ENCODE measurements around the gene SPANXB1. TPM values are rescaled to one million over a fixed set of nuclear protein-coding genes. Genes with fewer than 3 reads are reported as not detected.
"Not testable (repeated sequence)": the region's sequence is repeated elsewhere in the genome, so short reads cannot be mapped to it uniquely, and the experiment has no call there.

Gene SPANXB1, protein sequence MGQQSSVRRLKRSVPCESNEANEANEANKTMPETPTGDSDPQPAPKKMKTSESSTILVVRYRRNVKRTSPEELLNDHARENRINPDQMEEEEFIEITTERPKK
- polyA plus RNA-seq (ENCODE audit: insufficient read length in 4 of 4): not detected

DNA sequence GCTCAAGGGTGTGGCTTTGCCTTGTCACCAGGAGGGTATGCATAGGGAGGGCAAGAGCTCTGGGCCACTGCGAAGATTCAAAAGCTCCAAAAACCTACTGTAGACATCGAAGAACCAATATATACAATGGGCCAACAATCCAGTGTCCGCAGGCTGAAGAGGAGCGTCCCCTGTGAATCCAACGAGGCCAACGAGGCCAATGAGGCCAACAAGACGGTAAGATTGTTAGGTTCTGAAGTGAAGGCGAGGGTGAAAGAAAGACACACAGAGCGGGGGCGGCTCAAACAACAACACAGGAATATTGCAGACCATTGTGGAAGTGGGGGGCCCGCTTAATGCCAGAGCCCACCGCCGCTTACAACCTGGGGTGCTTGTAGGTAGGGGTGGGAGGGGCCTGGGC, at the start of gene SPANXB1:
Gene SPANXB1 (plus strand): TSS at position 27 of the 400 bp plus-strand sequence. CDS start 100 bp downstream, at position 127.
- not testable (repeated sequence) for DNase-seq (ENCODE audit: low read depth in 4 of 4, low spot score in 3 of 4)

DNA sequence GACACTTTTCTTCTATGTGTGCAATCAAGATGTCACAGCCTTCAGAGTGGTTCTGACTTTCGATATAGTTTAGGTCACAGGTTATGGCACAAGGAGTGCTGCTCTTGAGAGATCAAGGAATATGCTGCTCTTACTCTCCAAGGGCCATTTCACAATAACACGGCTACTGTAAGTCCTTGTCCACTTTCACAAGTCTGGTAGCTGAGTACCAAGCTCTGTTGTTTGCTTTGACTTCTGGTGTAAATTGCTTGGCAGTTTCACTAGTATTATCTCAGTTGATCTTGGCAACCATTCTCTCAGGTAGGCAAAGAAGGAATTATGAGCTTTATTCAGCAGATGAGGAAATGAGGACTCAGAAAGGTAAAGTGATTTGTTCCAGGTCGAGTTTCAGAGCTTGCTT, 35.4 kb upstream of the SPANXB1 start:
- DNase-seq (ENCODE audit: low read depth in 4 of 4, low spot score in 3 of 4): no peak

DNA sequence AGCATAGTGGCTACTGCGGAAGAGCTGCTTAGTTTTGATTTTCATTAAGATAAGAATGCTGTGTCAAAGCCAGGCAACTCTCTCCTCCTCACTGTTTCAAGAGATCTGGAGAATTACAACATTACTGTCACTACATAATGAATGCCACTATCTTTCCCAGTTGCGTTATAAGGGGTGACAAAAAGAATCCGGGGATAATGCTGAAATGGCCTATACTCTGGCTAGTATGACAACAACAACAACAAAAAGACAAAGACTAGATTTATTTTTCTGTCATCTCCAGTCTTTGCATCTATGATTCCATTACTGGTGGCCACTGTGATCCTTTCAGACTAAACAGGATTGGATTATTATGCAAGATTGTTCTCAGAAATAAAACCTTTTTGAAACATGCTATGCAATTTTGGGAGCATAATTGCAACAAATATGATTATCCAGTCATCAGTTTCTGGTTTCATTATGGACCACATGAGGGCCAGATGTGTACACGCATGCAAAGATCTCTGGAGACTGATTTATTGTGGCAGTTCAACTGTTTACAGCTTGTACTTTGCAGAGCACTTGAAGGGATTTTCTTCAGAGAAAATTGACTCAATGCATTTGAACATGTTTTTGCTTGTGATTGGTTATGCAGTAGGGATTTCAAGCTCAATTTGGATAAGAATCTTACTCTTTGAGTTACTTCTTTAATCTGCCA, 31.1 kb upstream of the SPANXB1 start:
- DNase-seq (ENCODE audit: low read depth in 4 of 4, low spot score in 3 of 4): no peak

DNA sequence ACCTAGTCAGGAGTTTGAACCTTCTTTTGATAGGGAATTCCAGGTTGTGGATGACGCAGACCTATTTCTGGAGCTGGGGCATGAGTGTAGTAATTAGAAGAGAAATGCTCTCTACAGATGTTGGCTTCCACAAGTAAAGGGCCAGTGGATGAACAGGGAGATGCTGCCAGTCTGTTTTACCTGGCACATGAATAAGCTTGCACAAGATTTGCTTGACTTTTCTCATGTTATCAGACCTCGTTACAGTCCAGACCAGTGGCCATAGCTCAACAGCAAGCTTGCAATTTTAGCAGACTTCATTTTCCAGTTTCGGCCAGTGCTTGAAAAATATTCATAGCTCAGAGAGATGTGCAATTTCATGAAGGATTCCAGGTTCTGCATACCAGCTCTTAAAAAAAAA, 26.9 kb upstream of the SPANXB1 start:
- DNase-seq (ENCODE audit: low read depth in 4 of 4, low spot score in 3 of 4): no peak

DNA sequence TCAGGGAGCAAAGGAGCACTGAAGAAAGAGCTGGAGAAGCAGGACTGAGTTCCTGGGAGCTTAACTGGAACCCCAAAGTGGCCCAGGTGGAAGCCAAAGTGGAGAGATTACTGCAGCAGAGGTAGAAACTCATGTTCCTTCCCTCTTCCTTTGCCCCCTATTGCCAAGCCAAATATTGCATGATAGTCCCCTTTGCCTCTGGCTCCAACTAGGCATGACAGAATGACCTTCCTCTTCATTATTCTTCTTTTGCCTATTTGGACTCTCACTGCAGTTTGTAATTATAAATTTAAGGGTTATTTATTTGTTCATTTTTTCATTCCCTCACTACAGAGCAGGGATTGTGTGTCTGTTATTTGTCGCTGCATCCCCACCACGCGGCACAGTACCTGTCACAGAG, 22.1 kb upstream of the SPANXB1 start:
- no peak for DNase-seq (ENCODE audit: low read depth in 4 of 4, low spot score in 3 of 4)

DNA sequence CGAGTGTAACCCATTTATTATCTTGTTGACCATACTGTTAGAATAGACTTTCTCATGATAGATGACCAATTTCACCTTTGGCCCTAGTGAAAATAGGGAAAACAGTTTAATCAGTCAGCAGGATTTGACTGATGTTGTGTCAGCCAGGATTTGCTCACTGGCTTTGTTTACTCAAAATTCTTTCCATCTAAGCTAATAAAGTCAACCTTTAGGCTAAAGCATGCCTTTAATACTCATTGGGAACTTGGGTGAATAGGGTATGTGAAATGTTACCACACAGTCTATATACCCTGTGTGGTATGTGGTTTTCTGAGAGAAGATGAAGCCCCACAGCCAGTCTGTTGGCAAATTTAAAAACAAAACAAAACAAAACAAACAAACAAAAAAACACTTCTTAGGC, 18.7 kb upstream of the SPANXB1 start:
- DNase-seq (ENCODE audit: low read depth in 4 of 4, low spot score in 3 of 4): no peak

DNA sequence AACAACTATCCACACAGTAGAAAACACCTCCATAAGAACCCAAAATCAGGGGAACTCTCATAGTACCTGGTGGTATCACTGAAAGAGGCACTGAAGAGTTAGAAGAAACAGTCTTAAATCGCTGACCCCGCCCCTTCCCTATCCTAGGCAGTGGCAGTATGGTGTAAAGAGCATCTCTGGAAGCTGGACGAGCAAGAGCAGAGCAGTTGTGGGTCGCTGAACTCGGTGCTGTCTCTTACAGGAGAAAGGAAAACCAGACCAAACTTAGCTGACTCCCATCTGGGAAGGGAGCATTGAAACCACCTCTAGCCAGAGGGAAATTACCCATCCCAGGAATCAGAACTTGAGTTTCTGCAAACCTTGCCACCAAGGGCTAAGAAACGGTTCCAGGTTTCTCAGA, 2.8 kb downstream of the SPANXB1 start:
- DNase-seq (ENCODE audit: low read depth in 4 of 4, low spot score in 3 of 4): not testable (repeated sequence)

DNA sequence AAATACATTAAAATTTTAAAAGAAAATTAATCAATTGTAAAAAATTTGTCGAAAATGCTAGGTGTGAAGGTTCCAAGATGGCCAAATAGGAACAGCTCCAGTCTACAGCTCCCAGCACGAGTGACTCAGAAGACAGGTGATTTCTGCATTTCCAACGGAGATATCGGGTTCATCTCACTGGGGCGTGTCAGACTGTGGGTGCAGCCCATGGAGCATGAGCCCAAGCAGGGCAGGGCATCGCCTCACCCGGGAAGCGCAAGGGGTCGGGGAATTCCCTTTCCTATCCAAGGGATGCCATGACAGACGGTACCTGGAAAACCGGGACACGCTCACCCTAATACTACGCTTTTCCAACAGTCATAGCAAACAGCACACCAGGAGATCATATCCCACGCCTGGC, 41.9 kb downstream of the SPANXB1 start:
- not testable (repeated sequence) for DNase-seq (ENCODE audit: low read depth in 4 of 4, low spot score in 3 of 4)

DNA sequence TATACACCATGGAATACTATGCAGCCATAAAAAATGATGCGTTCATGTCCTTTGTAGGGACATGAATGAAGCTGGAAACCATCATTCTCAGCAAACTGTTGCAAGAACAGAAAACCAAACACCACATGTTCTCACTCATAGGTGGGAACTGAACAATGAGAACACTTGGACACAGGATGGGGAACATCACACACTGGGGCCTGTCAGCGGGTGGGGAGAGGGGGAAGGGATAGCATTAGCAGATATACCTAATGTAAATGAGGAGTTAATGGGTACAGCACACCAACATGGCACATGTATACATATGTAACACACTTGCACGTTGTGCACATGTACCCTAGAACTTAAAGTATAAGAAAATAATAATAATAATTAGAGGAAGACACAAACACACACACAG, 47.5 kb downstream of the SPANXB1 start:
- not testable (repeated sequence) for DNase-seq (ENCODE audit: low read depth in 4 of 4, low spot score in 3 of 4)

DNA sequence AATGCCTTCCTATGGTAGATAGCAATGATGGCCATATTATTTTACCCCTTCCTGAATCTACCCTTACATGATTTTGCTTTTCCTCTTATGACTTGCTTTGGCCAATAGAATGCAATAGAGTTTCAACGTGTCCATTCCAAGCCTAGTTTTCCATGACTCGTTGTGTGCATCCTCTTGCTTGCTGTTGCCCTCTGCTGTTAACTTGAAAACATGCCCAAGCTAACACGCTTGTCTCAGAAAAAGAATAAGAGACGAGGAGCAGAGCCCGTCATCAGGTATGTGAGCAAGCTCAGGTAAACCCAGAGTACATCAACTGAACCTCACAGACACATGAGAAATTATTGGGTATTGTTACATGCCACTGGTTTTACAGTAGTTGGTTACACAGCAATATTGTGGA, 49.7 kb downstream of the SPANXB1 start:
- not testable (repeated sequence) for DNase-seq (ENCODE audit: low read depth in 4 of 4, low spot score in 3 of 4)

Other genes starting within 250 kb of the SPANXB1 start
- gene LDOC1, start 174.5 kb downstream of the SPANXB1 start, polyA plus RNA-seq (ENCODE audit: insufficient read length in 4 of 4): 10 to 100 TPM; 71.4 to 84.1 (median 77.3) TPM
- not detected for gene SPANXC, start 239.9 kb downstream of the SPANXB1 start, polyA plus RNA-seq (ENCODE audit: insufficient read length in 4 of 4)